ENCODE results near the gene DIAPH1.

Gene DIAPH1

GRCh38 chr5:141476132-141476911 is 142.5 kb downstream of the DIAPH1 start:
- H3K9ac ChIP-seq (ENCODE audit: low read length) = peak overlapping the region; percentile 63
- peak overlapping the region; percentile 89 for H3K4me3 ChIP-seq (ENCODE audit: low read length)
- peaks cover 25% of the 10 kb centered on the region for H3K27me3 ChIP-seq (ENCODE audit: control insufficient read depth, insufficient read depth, low read length)
- H3K36me3 ChIP-seq (ENCODE audit: control insufficient read depth, insufficient read depth, low read length) = no peaks in the 10 kb centered on the region
- H3K9me3 ChIP-seq (ENCODE audit: control insufficient read depth, low read length) = no peaks in the 10 kb centered on the region
- peaks cover 22% of the 10 kb centered on the region for H3K4me1 ChIP-seq (ENCODE audit: control insufficient read depth, insufficient read depth, low read length)

- H3K27me3 ChIP-seq (ENCODE audit: control insufficient read depth, insufficient read depth, low read length) = peaks cover 25% of the 10 kb centered on the region
- peak within 1 kb of the TSS; percentile 89 for H3K4me3 ChIP-seq (ENCODE audit: low read length)
- no peaks in the 10 kb centered on the region for H3K9me3 ChIP-seq (ENCODE audit: control insufficient read depth, low read length)
- peaks cover 22% of the 10 kb centered on the region for H3K4me1 ChIP-seq (ENCODE audit: control insufficient read depth, insufficient read depth, low read length)
- H3K36me3 ChIP-seq (ENCODE audit: control insufficient read depth, insufficient read depth, low read length) = no peaks in the 10 kb centered on the region
- H3K9ac ChIP-seq (ENCODE audit: low read length) = peak within 1 kb of the TSS; percentile 63
These were observed 143.1 kb downstream of the DIAPH1 start, which contains the start of gene PCDHGC3 for GRCh38 chr5:141475625-141476131. Gene PCDHGC3 (plus strand): TSS chr5:141475966. CDS start chr5:141476117, 151 bp downstream.

GRCh38 chr5:141465351-141465750 is 153.4 kb downstream of the DIAPH1 start:
- Histone ChIP-seq H3K9me3 (ENCODE audit: control insufficient read depth, low read length) (no peaks in the 10 kb centered on the region), H3K36me3 (ENCODE audit: control insufficient read depth, insufficient read depth, low read length) (no peaks in the 10 kb centered on the region), H3K4me3 (ENCODE audit: low read length) (no peak overlapping the region), H3K9ac (ENCODE audit: low read length) (no peak overlapping the region), H3K4me1 (ENCODE audit: control insufficient read depth, insufficient read depth, low read length) (no peaks in the 10 kb centered on the region), H3K27me3 (ENCODE audit: control insufficient read depth, insufficient read depth, low read length) (no peaks in the 10 kb centered on the region)

All from mucosa of stomach (tissue), 1 donor.